Natural killer cell (primary cell): Measurements from ENCODE around the gene ZNF337. TPM values are rescaled to one million over a fixed set of nuclear protein-coding genes. Genes with fewer than 3 reads are reported as not detected.
"Not testable (repeated sequence)": the region's sequence is repeated elsewhere in the genome, so short reads cannot be mapped to it uniquely, and the experiment has no call there.

ENCODE experiments used
- ATAC-seq, 3 donors: fragments of 150-1000 bp in 2 of 3; fragments of 200-7000 bp in 1 of 3; cut with Tn5 transposase; 1 replicate in 1 of 3; 2 replicates in 2 of 3; pipeline ENCODE4 v1.10.0; 2021; ENCODE audit warnings: mild to moderate bottlenecking in 2 of 3, moderate library complexity in 2 of 3
- DNase-seq, 2 donors: peaks; one replicate each; pipeline versions ENCODE4 v3.0.0 to v3.0.0-alpha.2; 2013 to 2021; ENCODE audit warnings: mixed read lengths in 1 of 2
- H3K27ac ChIP-seq: one replicate; pipeline ENCODE4 v1.5.1; 2013; ENCODE audit warnings: mild to moderate bottlenecking, low read length
- H3K27me3 ChIP-seq: one replicate; pipeline ENCODE4 v1.6.1; 2013; ENCODE audit warnings: low read length; ENCODE audit not compliant: control insufficient read depth, insufficient read depth
- H3K36me3 ChIP-seq: one replicate; pipeline ENCODE4 v1.6.1; 2013; ENCODE audit warnings: low read length; ENCODE audit not compliant: control insufficient read depth, insufficient read depth
- H3K4me1 ChIP-seq: one replicate; pipeline ENCODE4 v1.6.1; 2013; ENCODE audit warnings: low read length; ENCODE audit not compliant: control insufficient read depth, insufficient read depth
- H3K4me3 ChIP-seq: one replicate; pipeline ENCODE4 v1.5.1; 2013; ENCODE audit warnings: low read length
- H3K9me3 ChIP-seq: one replicate; pipeline ENCODE4 v1.6.1; 2013; ENCODE audit warnings: low read length; ENCODE audit not compliant: control insufficient read depth, insufficient read depth
- H3K27ac Mint-ChIP-seq, 2 donors: one replicate each; pipeline ENCODE4 v1.8.0; 2022; ENCODE audit warnings: mild to moderate bottlenecking in 2 of 2, mixed read lengths in 2 of 2, moderate library complexity in 1 of 2
- H3K27me3 Mint-ChIP-seq, 2 donors: one replicate each; pipeline ENCODE4 v1.8.0; 2022; ENCODE audit warnings: low read depth in 2 of 2, mixed read lengths in 2 of 2
- H3K36me3 Mint-ChIP-seq: one replicate; pipeline ENCODE4 v1.8.0; 2022; ENCODE audit warnings: mixed read lengths
- H3K4me1 Mint-ChIP-seq, 2 donors: one replicate each; pipeline ENCODE4 v1.8.0; 2022; ENCODE audit warnings: mixed read lengths in 2 of 2
- H3K4me3 Mint-ChIP-seq: one replicate; pipeline ENCODE4 v1.8.0; 2022; ENCODE audit warnings: mild to moderate bottlenecking, moderate library complexity, mixed read lengths
- H3K9me3 Mint-ChIP-seq, 2 donors: one replicate each; pipeline ENCODE4 v1.8.0; 2022; ENCODE audit warnings: mixed read lengths in 2 of 2
- CTCF ChIP-seq: fragments of 200-600 bp; IDR thresholded peaks from one replicate; pipeline ENCODE4 v1.8.0; 2022; ENCODE audit warnings: antibody characterized with exemption
- WGBS: methylation state at CpG from one replicate; pipeline ENCODE4 v1.1.7; 2013; ENCODE audit warnings: missing lambda C conversion rate; ENCODE audit not compliant: insufficient coverage; 5-methylcytosine and 5-hydroxymethylcytosine counted together
- intact Hi-C: fragments of 100-400 bp; cut with micrococcal nuclease; formaldehyde crosslinking; loops from one replicate; pipeline ENCODE4 v1.14.2; 2022
- total RNA-seq, 4 donors: library from RNA; stranded (reverse); fragments of 120-200 nt in 1 of 4; gene quantifications; one replicate each; pipeline versions ENCODE4 v1.2.3 to v1.2.4, GENCODE V29; 2013 to 2022

The ZNF337 gene
- total RNA-seq, 3 donors from 2014 or later (not counting 1 experiment from before 2014, with no cell fraction given) = 17.6 to 25.3 (median 18.0) TPM

- peaks cover 9% of the 10 kb centered on the region for H3K4me1 ChIP-seq
- no peak for TF ChIP-seq CTCF
- no peaks in the 10 kb centered on the region for H3K27me3 ChIP-seq
- intact Hi-C loops = no loop called here
- H3K27me3 Mint-ChIP-seq = peaks cover 0 to 4% of the 10 kb centered on the region in 2 donors
- peak overlapping the region in 1 of 2 donors; percentile 28 for H3K27ac Mint-ChIP-seq
- H3K27ac ChIP-seq = no peak overlapping the region
- ATAC-seq (peak; percentile 74 to 81 (median 81)), DNase-seq (peak in 1 of 2 donors; percentile 76)
- H3K36me3 Mint-ChIP-seq = no peaks in the 10 kb centered on the region
- H3K9me3 ChIP-seq = no peaks in the 10 kb centered on the region
- H3K36me3 ChIP-seq = no peaks in the 10 kb centered on the region
- H3K9me3 Mint-ChIP-seq = peaks cover 2 to 4% of the 10 kb centered on the region in 2 donors
- H3K4me3 Mint-ChIP-seq = no peak overlapping the region
- H3K4me1 Mint-ChIP-seq = peaks cover 13% of the 10 kb centered on the region in 2 donors
- 64% methylated on average over 6 of the region's 6 CpGs for WGBS
- H3K4me3 ChIP-seq = no peak overlapping the region
Observed at GRCh38 chr20:25706793-25707192, 10.1 kb upstream of the ZNF337 start.

GRCh38 chr20:25705830-25706351, 9.2 kb upstream of the ZNF337 start:
- Histone ChIP-seq H3K4me3 (no peak overlapping the region), H3K4me1 (peaks cover 9% of the 10 kb centered on the region), H3K36me3 (no peaks in the 10 kb centered on the region), H3K9me3 (no peaks in the 10 kb centered on the region), H3K27me3 (no peaks in the 10 kb centered on the region), H3K27ac (no peak overlapping the region)
- TF ChIP-seq CTCF = no peak
- DNase-seq = no peak
- Mint-ChIP-seq H3K9me3 (no peaks in the 10 kb centered on the region), H3K36me3 (peaks cover under 1% of the 10 kb centered on the region), H3K27ac (no peak overlapping the region), H3K4me3 (no peak overlapping the region), H3K4me1 (peaks cover 13% of the 10 kb centered on the region in 2 donors), H3K27me3 (peaks cover 0 to 4% of the 10 kb centered on the region in 2 donors)
- intact Hi-C loops = no loop called here
- no peak for ATAC-seq

DNA sequence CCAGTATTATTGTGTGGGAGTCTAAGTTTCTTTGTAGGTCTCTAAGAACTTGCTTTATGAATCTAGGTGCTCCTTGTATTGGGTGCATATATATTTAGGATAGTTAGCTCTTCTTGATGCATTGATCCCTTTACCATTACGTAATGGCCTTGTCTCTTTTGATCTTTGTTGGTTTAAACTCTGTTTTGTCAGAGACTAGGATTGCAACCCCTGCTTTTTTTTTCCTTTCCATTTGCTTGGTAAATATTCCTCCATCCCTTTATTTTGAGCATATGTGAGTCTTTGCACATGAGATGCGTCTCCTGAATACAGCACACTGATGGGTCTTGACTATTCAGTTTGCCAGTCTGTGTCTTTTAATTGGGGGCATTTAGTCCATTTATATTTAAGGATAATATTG, 7.7 kb upstream of the ZNF337 start:
- ATAC-seq, H3K9me3 Mint-ChIP-seq: not testable (repeated sequence)

DNA sequence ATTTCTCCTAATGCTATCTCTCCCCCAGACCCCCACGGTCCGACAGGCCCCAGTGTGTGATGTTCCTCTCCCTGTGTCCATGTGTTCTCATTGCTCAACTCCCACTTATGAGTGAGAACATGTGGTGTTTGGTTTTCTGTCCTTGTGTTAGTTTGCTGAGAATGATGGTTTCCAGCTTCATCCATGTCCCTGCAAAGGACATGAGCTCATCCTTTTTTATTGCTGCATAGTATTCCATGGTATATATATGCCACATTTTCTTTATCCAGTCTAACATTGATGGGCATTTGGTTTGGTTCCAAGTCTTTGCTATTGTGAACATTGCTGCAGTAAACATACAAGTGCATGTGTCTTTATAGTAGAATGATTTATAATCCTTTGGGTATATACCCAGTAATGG, 4.2 kb upstream of the ZNF337 start:
- H3K27me3 ChIP-seq, H3K4me1 ChIP-seq, intact Hi-C loops, H3K27ac ChIP-seq, ATAC-seq, H3K9me3 ChIP-seq, H3K4me3 Mint-ChIP-seq, H3K27ac Mint-ChIP-seq, H3K9me3 Mint-ChIP-seq, H3K4me3 ChIP-seq, H3K36me3 ChIP-seq, DNase-seq: not testable (repeated sequence)
- Mint-ChIP-seq H3K36me3 (peaks cover 15% of the 10 kb centered on the region), H3K27me3 (peaks cover 4 to 10% of the 10 kb centered on the region in 2 donors), H3K4me1 (peaks cover 11% of the 10 kb centered on the region in 2 donors)
- WGBS = no CpG with 5 or more reads among the region's 2 CpGs

More for the DNA sequence above, 7.7 kb upstream of the ZNF337 start:
- H3K36me3 Mint-ChIP-seq = peaks cover 15% of the 10 kb centered on the region
- H3K4me1 Mint-ChIP-seq = peaks cover 6 to 13% of the 10 kb centered on the region in 2 donors
- intact Hi-C loops, H3K27ac Mint-ChIP-seq, H3K9me3 ChIP-seq, H3K27ac ChIP-seq, H3K4me3 ChIP-seq, DNase-seq, H3K4me3 Mint-ChIP-seq, H3K27me3 ChIP-seq, H3K4me1 ChIP-seq, H3K36me3 ChIP-seq: not testable (repeated sequence)
- H3K27me3 Mint-ChIP-seq = peaks cover 4 to 10% of the 10 kb centered on the region in 2 donors
- 83% methylated on average over 2 of the region's 2 CpGs for WGBS
